IgD-negative memory B cell (primary cell): Measurements from ENCODE around the gene FRMD8. TPM values are rescaled to one million over a fixed set of nuclear protein-coding genes. Genes with fewer than 3 reads are reported as not detected.

Experiments used
- H3K27ac Mint-ChIP-seq, 3 donors: one replicate each; pipeline ENCODE4 v1.8.0; 2020 to 2022; ENCODE audit warnings: mild to moderate bottlenecking in 3 of 3, mixed read lengths in 3 of 3, moderate library complexity in 1 of 3
- H3K27me3 Mint-ChIP-seq: one replicate; pipeline ENCODE4 v1.8.0; 2021; ENCODE audit warnings: mixed read lengths
- H3K36me3 Mint-ChIP-seq: one replicate; pipeline ENCODE4 v1.8.0; 2020; ENCODE audit warnings: mild to moderate bottlenecking, mixed read lengths
- H3K4me1 Mint-ChIP-seq, 3 donors: one replicate each; pipeline ENCODE4 v1.8.0; 2020 to 2022; ENCODE audit warnings: mixed read lengths in 3 of 3, mild to moderate bottlenecking in 1 of 3
- H3K4me3 Mint-ChIP-seq, 4 donors: one replicate each; pipeline ENCODE4 v1.8.0; 2020 to 2022; ENCODE audit warnings: mild to moderate bottlenecking in 4 of 4, mixed read lengths in 4 of 4, moderate library complexity in 3 of 4
- H3K9me3 Mint-ChIP-seq, 3 donors: one replicate each; pipeline ENCODE4 v1.8.0; 2020 to 2021; ENCODE audit warnings: mixed read lengths in 3 of 3, mild to moderate bottlenecking in 1 of 3
- polyA plus RNA-seq: library from polyadenylated mRNA; unstranded; fragments of 300-500 nt; fragmentation: Illumina TruSeq; gene quantifications from one replicate; pipeline ENCODE4 v1.2.3, GENCODE V29; 2021

The FRMD8 gene
- polyA plus RNA-seq, 1 donor from 2014 or later = 54.2 TPM

GRCh38 chr11:65394125-65394536, 7.7 kb downstream of the FRMD8 start:
- Mint-ChIP-seq H3K4me1 (peaks cover 3 to 18% (median 10%) of the 10 kb centered on the region in 3 donors), H3K27me3 (no peaks in the 10 kb centered on the region), H3K27ac (no peak overlapping the region)

DNA sequence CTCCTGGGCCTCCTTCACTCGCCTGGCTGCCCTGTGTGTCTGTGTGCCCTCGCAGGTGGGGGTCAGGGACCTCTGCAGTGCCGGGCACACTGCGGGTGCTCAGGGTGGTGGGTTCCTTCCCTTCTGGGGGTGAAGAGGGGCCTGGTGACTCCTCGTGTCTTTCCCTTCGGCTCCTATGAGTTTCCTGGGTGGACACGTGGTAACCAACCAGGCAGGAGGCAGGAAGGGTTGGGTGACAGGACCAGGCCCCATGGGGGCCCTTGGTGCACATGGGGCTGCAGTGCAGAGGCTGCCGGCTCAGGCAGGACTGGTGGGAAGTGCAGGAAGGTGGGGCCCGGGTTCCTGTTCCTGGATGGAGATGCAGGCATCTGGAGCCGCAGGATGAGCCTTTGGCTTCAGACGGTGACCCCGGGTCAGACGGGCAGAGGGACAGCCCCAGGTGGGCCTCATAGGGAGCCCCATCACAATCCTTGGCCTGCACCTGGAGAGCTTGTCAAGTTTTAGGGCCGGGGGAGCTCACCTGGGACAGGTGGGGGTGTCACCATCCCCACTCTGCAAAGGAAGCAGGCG, 9.6 kb downstream of the FRMD8 start:
- Mint-ChIP-seq H3K9me3 (no peaks in the 10 kb centered on the region), H3K27me3 (no peaks in the 10 kb centered on the region), H3K36me3 (peaks cover 2% of the 10 kb centered on the region), H3K4me3 (no peak overlapping the region), H3K4me1 (peaks cover 0 to 9% (median 8%) of the 10 kb centered on the region in 3 donors), H3K27ac (no peak overlapping the region)

More at GRCh38 chr11:65394125-65394536, 7.7 kb downstream of the FRMD8 start:
- Mint-ChIP-seq H3K4me3 (no peak overlapping the region), H3K36me3 (peaks cover 2% of the 10 kb centered on the region), H3K9me3 (no peaks in the 10 kb centered on the region)

DNA sequence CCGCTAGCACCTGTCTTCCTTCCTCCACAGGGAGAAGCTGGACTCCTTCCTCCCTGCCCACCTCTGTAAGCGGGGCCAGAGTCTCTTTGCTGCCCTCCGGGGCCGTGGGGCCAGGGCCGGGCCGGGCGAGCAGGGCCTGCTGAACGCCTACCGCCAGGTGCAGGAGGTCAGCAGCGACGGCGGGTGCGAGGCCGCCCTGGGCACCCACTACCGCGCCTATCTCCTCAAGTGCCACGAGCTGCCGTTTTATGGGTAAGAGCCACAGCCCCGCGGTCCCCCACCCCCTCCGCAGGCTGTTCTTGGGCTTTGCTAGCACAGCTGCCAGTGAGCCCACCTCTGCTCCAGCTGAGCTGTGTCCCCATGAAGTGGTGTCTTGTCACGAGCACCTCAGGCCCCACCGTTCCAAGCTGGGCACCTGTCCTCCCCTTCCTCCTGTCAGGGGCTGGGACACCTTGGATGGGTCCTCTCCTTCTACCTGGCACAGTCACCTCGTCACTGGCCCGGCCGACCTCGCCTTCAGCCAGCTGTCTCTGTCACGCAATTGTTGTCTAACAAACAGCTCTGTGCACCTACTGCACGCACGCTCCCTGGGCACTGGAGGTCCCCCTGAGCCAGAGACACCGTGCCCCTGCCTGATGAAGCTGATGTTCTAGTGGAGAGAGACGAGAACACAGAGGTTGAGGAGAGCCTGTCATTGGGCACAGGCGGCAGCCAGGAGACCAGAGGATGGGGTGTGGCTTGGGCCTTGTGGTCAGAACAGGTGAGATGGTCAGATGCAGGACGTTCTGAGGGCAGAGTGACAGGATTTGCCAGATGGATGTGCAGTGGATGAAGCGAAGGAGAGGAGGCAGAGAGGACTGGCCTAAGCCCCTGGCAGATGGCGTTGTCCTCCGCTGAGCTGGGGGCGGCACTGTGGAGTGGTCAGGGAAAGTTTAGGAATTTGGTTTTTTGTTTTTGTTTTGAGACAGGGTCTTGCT, 10.6 kb downstream of the FRMD8 start:
- H3K4me1 Mint-ChIP-seq = peaks cover 0 to 6% (median 3%) of the 10 kb centered on the region in 3 donors
- H3K9me3 Mint-ChIP-seq = no peaks in the 10 kb centered on the region
- peak overlapping the region in 1 of 3 donors; percentile 87 for H3K27ac Mint-ChIP-seq
- H3K36me3 Mint-ChIP-seq = peaks cover 2% of the 10 kb centered on the region
- H3K27me3 Mint-ChIP-seq = no peaks in the 10 kb centered on the region
- H3K4me3 Mint-ChIP-seq = peak overlapping the region in 1 of 4 donors; percentile 38

- no peak overlapping the region for H3K27ac Mint-ChIP-seq
- peaks cover 3% of the 10 kb centered on the region for H3K36me3 Mint-ChIP-seq
- no peak overlapping the region for H3K4me3 Mint-ChIP-seq
- H3K4me1 Mint-ChIP-seq = peaks cover 3 to 8% (median 7%) of the 10 kb centered on the region in 3 donors
- peaks cover under 1% of the 10 kb centered on the region for H3K27me3 Mint-ChIP-seq
- H3K9me3 Mint-ChIP-seq = no peaks in the 10 kb centered on the region
Observed at GRCh38 chr11:65398362-65398910, 12.0 kb downstream of the FRMD8 start.

- H3K27me3 Mint-ChIP-seq = peaks cover 2% of the 10 kb centered on the region
- H3K4me1 Mint-ChIP-seq = peaks cover 6 to 16% (median 13%) of the 10 kb centered on the region in 3 donors
- peaks cover 3% of the 10 kb centered on the region for H3K36me3 Mint-ChIP-seq
- H3K27ac Mint-ChIP-seq = no peak overlapping the region
- H3K9me3 Mint-ChIP-seq = no peaks in the 10 kb centered on the region
- no peak overlapping the region for H3K4me3 Mint-ChIP-seq
Observed at GRCh38 chr11:65399249-65399648, 12.8 kb downstream of the FRMD8 start.

- H3K27me3 Mint-ChIP-seq = peaks cover 2% of the 10 kb centered on the region
- peaks cover 3% of the 10 kb centered on the region for H3K36me3 Mint-ChIP-seq
- H3K4me3 Mint-ChIP-seq = no peak overlapping the region
- H3K27ac Mint-ChIP-seq = no peak overlapping the region
- H3K4me1 Mint-ChIP-seq = peaks cover 6 to 17% (median 17%) of the 10 kb centered on the region in 3 donors
- H3K9me3 Mint-ChIP-seq = no peaks in the 10 kb centered on the region
Observed at GRCh38 chr11:65399845-65400244, 13.4 kb downstream of the FRMD8 start.

DNA sequence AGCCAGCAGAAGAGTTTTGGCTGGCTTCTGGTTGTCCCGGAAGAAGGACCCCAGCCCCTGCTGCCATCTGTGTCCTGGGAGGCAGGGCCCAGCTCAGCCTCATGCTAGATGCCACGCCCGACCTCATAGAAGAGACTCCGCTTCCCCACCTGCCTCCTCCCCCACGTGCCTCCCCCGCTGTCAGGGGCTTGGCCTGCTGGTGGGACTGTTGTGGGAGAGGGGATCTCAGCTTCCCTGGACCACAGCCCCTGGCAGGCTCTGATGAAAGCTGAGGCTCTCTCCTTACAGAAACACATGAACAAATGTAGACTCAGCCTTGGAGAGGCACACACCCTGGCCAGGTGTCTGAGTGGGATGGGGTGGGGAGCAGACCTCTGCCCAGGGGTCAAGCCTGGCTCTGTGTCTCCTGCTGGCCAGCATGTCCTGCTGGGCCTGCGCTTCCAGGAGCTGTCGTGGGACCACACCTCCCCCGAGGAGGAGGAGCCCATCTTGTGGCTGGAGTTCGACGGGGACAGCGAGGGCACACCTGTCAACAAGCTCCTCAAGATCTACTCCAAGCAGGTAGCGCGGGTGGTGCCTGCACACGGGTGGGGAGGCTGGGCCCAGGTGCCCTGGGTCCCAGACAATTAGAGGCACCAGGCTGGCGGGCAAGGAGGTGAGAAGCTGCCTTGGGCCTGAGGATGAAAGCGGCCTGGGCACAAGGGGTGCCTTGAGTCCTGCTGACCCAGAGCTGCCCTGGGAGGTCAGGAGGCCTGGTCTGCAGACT, 14.1 kb downstream of the FRMD8 start:
- Mint-ChIP-seq H3K36me3 (peaks cover 3% of the 10 kb centered on the region), H3K27me3 (peaks cover 2% of the 10 kb centered on the region), H3K4me1 (peaks cover 6 to 17% (median 17%) of the 10 kb centered on the region in 3 donors), H3K4me3 (no peak overlapping the region), H3K27ac (peak overlapping the region in 1 of 3 donors; percentile 23), H3K9me3 (no peaks in the 10 kb centered on the region)

DNA sequence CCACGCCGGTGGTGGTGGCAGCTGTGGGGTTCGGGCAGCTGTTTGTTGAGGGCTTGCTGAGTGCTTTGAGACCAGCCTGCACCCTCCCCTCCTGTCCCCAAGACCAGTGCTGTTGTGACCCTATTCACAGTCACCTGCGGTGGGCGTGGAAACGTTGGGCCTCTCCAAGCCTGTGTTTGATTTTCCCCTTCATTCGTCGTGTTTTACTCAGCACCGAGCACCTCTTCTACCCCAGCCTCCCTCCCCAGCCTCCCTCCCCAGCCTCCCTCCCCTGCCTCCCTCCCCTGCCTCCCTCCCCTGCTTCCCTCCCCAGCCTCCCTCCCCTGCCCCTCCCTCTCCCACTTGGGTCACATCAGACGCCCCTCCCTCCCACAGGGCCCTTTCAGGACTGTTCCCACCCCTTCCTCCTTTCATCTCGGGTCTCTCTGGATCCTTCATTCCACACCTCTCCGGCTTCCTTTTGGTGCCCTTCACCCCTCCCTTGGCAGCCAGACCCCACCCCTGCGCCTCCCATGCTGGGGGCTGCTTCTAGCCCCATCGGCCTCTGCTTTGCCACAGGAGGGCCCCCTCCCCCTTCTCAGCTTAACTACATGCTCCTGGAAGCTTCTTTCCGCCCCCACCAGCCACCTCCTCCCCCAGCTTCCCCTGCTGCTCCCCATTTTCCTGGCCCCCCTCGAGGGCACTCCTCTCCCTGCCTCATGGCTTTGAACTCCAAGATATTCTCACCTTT, 14.8 kb downstream of the FRMD8 start:
- Mint-ChIP-seq H3K27ac (peak overlapping the region in 1 of 3 donors; percentile 7), H3K36me3 (peaks cover 3% of the 10 kb centered on the region), H3K4me3 (no peak overlapping the region), H3K9me3 (no peaks in the 10 kb centered on the region), H3K27me3 (peaks cover 2% of the 10 kb centered on the region), H3K4me1 (peaks cover 6 to 17% (median 17%) of the 10 kb centered on the region in 3 donors)

DNA sequence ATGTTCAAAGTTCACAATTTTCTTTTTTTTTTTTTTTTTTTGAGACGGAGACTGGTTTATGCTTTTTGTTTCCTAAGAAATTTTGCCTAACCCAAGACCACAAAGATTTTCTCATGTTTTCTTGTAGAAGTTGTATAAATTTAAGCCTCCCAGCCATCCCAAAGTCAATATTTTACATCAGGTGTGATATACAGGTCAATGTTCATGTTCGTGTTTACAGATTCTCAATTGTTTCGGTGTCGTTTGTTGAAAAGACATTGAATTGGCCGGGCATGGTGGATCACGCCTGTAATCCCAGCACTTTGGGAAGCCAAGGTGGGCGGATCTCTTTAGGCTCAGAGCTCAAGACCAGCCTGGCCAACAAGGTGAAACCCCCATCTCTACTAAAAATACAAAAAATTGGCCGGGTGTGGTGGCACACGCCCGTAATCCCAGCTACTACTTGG, 15.4 kb downstream of the FRMD8 start:
- peak overlapping the region in 1 of 3 donors; percentile 7 for H3K27ac Mint-ChIP-seq
- no peaks in the 10 kb centered on the region for H3K9me3 Mint-ChIP-seq
- peaks cover 6 to 17% (median 17%) of the 10 kb centered on the region in 3 donors for H3K4me1 Mint-ChIP-seq
- H3K27me3 Mint-ChIP-seq = peaks cover 2% of the 10 kb centered on the region
- no peak overlapping the region for H3K4me3 Mint-ChIP-seq
- peaks cover 3% of the 10 kb centered on the region for H3K36me3 Mint-ChIP-seq

DNA sequence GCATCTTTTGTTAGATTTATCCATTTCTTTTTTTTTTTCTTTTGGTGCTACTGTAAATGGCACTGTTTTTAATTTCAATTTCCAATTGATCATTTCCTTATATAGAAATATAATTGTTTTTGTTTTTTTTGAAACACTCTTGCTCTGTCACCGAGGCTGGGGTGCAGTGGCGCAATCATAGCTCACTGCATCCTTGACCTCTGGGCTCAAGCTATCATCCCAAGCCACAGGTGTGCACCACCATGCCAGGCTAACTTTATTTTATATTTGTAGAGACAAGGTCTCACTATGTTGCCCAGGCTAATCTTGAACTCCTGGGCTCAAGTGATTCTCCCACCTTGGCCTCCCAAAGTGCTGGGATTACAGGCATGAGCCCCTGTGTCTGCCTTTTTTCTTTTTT, 16.4 kb downstream of the FRMD8 start:
- H3K4me1 Mint-ChIP-seq = peaks cover 6 to 15% (median 14%) of the 10 kb centered on the region in 3 donors
- peak overlapping the region in 2 of 3 donors; percentile 42 to 99 for H3K27ac Mint-ChIP-seq
- H3K27me3 Mint-ChIP-seq = peaks cover 2% of the 10 kb centered on the region
- no peak overlapping the region for H3K4me3 Mint-ChIP-seq
- no peaks in the 10 kb centered on the region for H3K9me3 Mint-ChIP-seq
- H3K36me3 Mint-ChIP-seq = peaks cover 1% of the 10 kb centered on the region

GRCh38 chr11:65403607-65404121, 17.2 kb downstream of the FRMD8 start:
- Mint-ChIP-seq H3K36me3 (peaks cover 1% of the 10 kb centered on the region), H3K9me3 (no peaks in the 10 kb centered on the region), H3K27me3 (peaks cover 2% of the 10 kb centered on the region), H3K4me3 (peak overlapping the region; percentile 28 to 80 (median 59)), H3K27ac (peak overlapping the region; percentile 73 to 99 (median 86)), H3K4me1 (peaks cover 10 to 18% (median 15%) of the 10 kb centered on the region in 3 donors)

DNA sequence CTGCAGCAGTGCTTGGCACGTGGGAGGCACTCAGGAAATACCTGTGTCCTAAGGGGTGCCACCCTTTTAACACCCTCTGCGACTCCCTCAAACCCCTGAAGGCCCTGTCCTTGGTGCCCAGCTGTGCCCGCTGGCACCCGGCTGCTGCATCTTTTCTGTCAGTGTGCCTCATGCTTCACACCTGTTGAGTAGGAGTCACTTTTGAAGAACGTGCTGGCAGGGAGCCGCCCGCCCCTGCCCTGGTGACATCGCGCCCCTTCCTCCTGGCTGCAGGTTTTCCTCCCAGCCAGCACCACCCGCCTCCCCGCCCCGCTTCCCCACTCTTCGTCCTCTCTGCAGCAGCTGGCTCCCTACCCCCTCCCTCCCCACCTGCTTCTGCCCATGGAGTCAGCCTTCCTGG, 17.8 kb downstream of the FRMD8 start:
- H3K4me1 Mint-ChIP-seq = peaks cover 12 to 21% (median 15%) of the 10 kb centered on the region in 3 donors
- H3K4me3 Mint-ChIP-seq = peak overlapping the region in 2 of 4 donors; percentile 47 to 80
- no peaks in the 10 kb centered on the region for H3K9me3 Mint-ChIP-seq
- H3K36me3 Mint-ChIP-seq = peaks cover 1% of the 10 kb centered on the region
- peaks cover 2% of the 10 kb centered on the region for H3K27me3 Mint-ChIP-seq
- peak overlapping the region; percentile 73 to 99 (median 86) for H3K27ac Mint-ChIP-seq

DNA sequence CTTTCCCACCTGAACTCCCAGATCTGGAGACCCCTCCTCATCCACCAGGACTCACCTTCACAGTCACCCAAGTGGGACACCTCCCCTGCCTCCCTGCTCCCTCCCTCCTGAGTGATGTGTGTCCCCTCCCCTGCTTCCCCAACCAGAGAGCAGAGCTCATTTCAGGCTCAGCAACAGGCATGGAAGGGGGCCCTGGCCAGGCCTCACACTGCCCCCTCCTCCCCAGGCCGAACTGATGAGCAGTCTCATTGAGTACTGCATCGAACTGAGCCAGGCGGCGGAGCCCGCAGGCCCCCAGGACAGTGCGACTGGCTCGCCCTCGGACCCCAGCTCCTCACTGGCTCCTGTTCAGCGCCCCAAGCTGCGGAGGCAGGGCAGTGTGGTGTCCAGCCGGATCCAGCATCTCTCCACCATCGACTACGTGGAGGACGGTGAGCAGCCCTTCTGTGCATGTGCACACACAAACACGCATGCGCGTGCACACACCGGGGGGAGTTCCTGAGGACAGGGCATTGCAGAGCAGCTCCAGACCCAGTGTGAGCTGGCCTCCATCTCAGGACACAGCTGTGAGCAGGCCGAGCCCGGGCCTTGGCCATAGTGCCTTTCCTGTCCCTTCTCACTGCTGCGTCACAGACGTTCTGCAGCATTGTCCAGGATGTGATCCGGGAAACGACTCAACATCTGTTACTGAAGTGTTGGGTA, 18.4 kb downstream of the FRMD8 start:
- H3K27me3 Mint-ChIP-seq = peaks cover 2% of the 10 kb centered on the region
- peak overlapping the region in 2 of 4 donors; percentile 51 to 80 for H3K4me3 Mint-ChIP-seq
- peaks cover 1% of the 10 kb centered on the region for H3K36me3 Mint-ChIP-seq
- peaks cover 12 to 21% (median 16%) of the 10 kb centered on the region in 3 donors for H3K4me1 Mint-ChIP-seq
- H3K9me3 Mint-ChIP-seq = no peaks in the 10 kb centered on the region
- H3K27ac Mint-ChIP-seq = peak overlapping the region; percentile 73 to 99 (median 86)
